HG02981 (cell line): ENCODE measurements around the gene USHBP1.
"Not testable (repeated sequence)": the region's sequence is repeated elsewhere in the genome, so short reads cannot be mapped to it uniquely, and the experiment has no call there.

Experiments
- ATAC-seq: cut with Tn5 transposase; IDR thresholded peaks from one replicate; pipeline ENCODE4 v1.9.1; 2021; ENCODE audit warnings: mild to moderate bottlenecking, moderate library complexity; ENCODE audit not compliant: unreplicated experiment

Gene USHBP1

DNA sequence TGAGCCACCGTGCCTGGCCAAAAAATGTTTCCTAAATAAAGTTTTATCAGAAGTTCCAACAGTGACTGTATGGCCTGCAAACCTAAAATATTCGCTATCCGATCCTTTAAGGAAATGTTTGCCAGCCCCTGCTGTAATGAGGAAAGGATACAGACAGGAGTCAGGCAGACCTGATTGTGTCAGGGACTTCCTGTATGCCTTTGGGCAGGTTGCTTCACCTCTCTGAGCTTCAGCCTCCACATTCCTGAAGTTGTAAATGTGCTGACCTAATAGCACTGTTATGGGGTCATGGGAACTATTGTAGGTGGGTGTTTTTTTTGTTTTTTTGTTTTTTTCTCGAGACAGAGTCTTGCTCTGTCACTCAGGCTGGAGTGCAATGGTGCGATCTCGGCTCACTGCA is 32.4 kb upstream of the USHBP1 start:
- no peak for ATAC-seq

- no peak for ATAC-seq
Observed at GRCh38 chr19:17296273-17296672, 31.7 kb upstream of the USHBP1 start.

- not testable (repeated sequence) for ATAC-seq
Observed at GRCh38 chr19:17295551-17295950, 31.0 kb upstream of the USHBP1 start.

- ATAC-seq = no peak
Observed at GRCh38 chr19:17294051-17294891, 29.7 kb upstream of the USHBP1 start.

DNA sequence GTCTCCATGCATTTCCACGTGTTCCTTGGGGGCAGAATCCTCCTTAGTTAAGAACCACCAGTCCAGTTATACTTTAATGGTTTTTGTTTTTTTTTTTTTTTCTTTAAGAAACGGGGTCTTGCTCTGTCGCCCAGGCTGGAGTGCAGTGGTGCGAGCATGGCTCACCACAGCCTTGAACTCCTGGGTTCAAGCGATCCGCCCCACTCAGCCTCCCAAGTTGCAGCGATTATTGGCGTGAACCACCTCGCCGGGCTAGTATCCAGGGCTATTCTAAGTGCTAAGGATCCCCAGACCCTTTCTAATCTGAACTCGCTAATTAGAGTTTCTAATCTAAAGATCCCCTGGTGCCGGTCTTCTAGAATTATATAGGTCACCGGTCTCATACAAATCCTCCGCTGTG is 29.1 kb upstream of the USHBP1 start:
- no peak for ATAC-seq

DNA sequence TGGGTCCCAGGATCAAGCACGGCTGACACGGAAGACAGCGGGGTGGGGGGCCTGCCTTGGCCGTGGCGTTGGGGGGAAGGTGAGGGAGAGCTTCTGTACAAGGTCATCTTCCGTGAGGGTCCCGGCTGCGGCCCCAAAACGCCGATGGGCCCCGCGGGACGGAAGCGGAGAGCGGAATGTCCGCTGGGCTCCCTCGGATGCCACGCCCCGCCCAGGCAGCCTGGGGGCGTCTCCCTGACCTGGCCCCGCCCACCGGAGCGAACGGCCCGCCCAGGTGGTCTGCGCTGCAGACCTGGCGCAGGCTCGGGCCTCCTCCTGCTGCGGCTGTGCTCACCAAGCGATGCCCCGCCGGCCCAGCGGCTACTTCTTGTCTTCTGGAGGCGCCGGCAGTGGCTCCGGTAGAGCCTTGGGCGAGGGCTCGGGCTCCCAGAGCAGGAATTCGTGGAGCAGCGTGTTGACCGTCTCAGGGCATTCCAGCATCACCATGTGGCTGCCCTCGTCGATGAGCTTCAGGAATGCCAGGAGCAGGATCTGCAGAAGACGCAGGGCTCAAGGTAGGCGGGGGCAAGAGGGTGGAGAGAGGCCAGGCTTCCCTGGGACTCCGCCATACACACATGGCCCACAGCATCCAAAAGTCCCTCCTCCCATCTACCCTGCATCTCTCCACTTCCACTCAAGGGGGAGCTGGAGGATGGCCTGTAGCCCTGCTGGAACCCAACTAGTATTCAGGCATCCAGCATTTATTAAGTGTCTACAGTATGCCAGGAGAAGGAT is 27.9 kb upstream of the USHBP1 start:
- ATAC-seq = peak; percentile 73

GRCh38 chr19:17289489-17289888 is 24.9 kb upstream of the USHBP1 start:
- no peak for ATAC-seq

GRCh38 chr19:17286752-17287151 is 22.2 kb upstream of the USHBP1 start:
- no peak for ATAC-seq

- ATAC-seq = no peak
Observed at GRCh38 chr19:17286263-17286662, 21.7 kb upstream of the USHBP1 start.

DNA sequence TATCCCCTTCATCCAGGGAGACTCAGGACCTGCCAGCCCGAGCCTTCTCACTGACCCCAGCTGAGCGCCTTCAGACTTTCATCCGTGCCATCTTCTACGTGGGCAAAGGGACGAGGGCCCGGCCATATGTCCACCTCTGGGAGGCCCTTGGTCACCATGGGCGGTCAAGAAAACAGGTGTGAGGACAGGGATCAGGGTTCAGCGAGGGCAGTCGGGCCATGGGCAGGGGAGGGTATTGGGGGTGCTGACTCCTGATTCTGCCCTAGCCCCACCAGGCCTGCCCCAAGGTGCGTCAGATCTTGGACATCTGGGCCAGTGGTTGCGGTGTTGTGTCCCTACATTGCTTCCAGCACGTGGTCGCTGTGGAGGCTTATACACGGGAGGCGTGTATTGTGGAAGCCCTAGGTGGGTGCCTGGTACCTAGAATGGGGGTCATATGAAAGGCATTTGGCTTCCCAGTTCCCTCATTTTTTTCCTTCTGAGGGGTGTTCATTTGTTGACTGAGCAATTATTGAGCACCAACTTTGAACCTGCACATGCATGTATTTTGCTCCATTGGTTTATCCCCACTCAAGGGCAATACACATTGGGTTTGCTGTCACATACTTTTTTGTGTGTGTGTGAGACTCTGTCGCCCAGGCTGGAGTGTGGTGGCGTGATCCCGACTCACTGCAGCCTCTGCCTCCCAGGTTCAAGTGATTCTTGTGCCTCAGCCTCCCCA is 21.0 kb upstream of the USHBP1 start:
- ATAC-seq = no peak

GRCh38 chr19:17283504-17283996 is 19.0 kb upstream of the USHBP1 start:
- no peak for ATAC-seq

DNA sequence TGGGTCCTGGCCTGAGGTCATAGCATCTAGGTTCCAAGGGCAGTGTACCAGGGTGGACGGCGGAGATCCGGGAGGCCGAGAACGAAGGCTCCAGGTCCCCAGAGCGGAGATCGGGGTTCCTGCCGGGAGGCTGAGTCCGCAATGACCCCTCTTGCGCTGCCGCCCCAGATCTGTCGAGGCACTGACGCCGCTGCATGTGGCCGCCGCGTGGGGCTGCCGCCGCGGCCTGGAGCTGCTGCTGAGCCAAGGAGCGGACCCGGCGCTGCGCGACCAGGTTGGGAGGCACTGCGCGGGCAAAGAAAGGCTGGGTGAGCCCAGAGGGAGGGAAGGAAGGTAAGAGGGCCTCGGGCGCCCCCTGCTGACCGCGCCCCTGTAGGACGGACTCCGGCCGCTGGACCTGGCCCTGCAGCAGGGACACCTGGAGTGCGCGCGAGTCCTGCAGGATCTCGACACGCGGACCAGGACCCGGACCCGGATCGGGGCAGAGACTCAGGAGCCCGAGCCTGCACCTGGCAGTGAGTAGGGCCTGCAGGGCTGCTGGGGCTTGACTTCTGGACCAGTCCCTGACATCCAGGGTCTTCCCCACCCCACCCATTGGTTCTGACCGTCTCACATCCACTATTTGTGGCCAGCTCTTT is 18.1 kb upstream of the USHBP1 start:
- peak; percentile 70 for ATAC-seq

GRCh38 chr19:17281391-17282304 is 17.1 kb upstream of the USHBP1 start, which contains the start of gene ANKLE1:
Gene ANKLE1 (plus strand): TSS chr19:17281901. CDS start chr19:17281921, 20 bp downstream.
- no peak for ATAC-seq

DNA sequence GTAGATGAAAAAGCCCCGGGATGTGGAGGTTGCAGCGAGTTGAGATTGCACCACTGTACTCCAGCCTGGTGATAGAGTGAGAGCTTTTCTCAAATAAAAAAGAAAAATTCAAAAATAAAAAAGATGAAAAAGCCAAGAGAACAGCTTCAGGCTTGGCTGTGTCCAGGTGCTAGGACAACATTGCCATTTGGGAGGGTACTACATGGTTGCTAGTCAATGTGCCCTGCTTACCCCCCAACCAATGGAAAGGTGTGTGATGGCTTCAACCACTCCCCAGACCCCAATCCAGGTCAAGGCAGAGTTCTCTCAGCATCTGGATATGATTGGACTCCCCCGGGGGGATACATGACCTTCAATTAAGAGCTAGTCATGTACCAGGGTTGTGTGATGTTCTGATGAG is 14.9 kb upstream of the USHBP1 start:
- ATAC-seq = no peak

GRCh38 chr19:17275441-17276175 is 11.1 kb upstream of the USHBP1 start:
- ATAC-seq = no peak

- ATAC-seq = not testable (repeated sequence)
Observed at GRCh38 chr19:17274892-17275291, 10.3 kb upstream of the USHBP1 start.

DNA sequence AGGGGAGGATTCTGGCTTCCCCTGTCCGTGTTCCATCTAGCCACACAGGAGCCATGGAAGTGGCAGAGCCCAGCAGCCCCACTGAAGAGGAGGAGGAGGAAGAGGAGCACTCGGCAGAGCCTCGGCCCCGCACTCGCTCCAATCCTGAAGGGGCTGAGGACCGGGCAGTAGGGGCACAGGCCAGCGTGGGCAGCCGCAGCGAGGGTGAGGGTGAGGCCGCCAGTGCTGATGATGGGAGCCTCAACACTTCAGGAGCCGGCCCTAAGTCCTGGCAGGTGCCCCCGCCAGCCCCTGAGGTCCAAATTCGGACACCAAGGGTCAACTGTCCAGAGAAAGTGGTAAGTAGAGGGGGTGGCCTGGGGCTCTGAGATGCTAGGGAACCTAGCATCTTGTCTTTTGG is 4.2 kb upstream of the USHBP1 start:
- no peak for ATAC-seq

GRCh38 chr19:17266975-17267788 is 2.6 kb upstream of the USHBP1 start, which contains the start of gene BABAM1:
Gene BABAM1 (plus strand): TSS chr19:17267443. CDS start chr19:17268807, 1,364 bp downstream.
- peak; percentile 87 for ATAC-seq
